K562 treated with DMSO at 1 percent for 48 hours (cell line): ENCODE data around the gene KCNE5. TPM values are rescaled to one million over a fixed set of nuclear protein-coding genes. Genes with fewer than 3 reads are reported as not detected.

Experiments
- total RNA-seq: library from RNA; unstranded; fragments of 300-600 nt; gene quantifications from 2 replicates; pipeline ENCODE4 v1.2.3, GENCODE V29; 2022; ENCODE audit warnings: low replicate concordance; ENCODE audit errors: extremely low read depth

KCNE5 gene, protein sequence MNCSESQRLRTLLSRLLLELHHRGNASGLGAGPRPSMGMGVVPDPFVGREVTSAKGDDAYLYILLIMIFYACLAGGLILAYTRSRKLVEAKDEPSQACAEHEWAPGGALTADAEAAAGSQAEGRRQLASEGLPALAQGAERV
- total RNA-seq: not detected in 2 replicates

GRCh38 chrX:109624641-109625616 is at the start of gene KCNE5:
Gene KCNE5, minus strand, starts transcription at chrX:109625172. Its CDS starts 152 bp downstream, at chrX:109625020.

Other genes starting within 250 kb of the KCNE5 start
- gene GUCY2F, start 143.1 kb downstream of the KCNE5 start, total RNA-seq: not detected in 2 replicates
- gene NXT2, start 88.3 kb downstream of the KCNE5 start, total RNA-seq: not detected in 2 replicates
- gene ACSL4, start 108.1 kb upstream of the KCNE5 start, total RNA-seq: not detected in 2 replicates